NCI-H2227 (cell line): Measurements from ENCODE around the gene RNPC3.

Experiments
- DNase-seq: peaks from one replicate; lab custom pipeline; 2025; ENCODE audit not compliant: unreplicated experiment; lab: John Stamatoyannopoulos, UW

Gene RNPC3, protein sequence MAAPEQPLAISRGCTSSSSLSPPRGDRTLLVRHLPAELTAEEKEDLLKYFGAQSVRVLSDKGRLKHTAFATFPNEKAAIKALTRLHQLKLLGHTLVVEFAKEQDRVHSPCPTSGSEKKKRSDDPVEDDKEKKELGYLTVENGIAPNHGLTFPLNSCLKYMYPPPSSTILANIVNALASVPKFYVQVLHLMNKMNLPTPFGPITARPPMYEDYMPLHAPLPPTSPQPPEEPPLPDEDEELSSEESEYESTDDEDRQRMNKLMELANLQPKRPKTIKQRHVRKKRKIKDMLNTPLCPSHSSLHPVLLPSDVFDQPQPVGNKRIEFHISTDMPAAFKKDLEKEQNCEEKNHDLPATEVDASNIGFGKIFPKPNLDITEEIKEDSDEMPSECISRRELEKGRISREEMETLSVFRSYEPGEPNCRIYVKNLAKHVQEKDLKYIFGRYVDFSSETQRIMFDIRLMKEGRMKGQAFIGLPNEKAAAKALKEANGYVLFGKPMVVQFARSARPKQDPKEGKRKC

DNA sequence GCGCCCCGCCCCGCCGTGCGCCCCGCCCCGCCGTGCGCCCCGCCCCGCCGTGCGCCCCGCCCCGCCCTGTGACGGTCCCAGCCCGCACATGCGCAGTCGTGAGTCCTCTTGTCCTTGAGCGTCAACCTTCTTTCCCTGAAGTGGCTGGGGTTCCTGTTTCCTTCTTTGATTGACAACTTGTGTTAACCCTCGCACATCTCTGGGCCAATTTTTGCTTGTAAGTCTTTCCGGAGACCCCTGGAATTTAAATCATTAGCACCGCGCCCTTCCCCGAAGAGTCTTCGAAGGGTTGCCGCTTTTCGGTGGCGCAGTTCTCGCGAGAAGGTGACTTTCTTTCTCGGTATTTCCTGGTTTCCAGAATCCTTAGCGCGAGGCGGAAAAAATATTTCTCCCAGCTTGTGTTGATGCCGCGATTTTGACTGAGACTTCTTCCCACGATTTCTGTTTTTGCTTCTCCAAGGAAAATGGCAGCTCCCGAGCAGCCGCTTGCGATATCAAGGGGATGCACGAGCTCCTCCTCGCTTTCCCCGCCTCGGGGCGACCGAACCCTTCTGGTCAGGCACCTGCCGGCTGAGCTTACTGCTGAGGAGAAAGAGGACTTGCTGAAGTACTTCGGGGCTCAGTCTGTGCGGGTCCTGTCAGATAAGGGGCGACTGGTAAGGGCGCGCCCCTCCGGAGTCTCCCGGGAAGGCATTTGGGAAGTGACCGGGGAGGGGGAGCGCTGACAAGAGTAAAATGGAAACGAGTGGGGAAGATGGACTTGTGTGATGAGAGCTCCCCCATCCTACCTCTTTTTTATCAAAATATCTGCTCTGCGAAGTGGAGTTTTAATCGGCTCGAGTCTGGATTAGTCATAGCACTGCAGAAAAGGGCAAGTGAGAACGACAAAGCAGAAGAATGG is at the start of gene RNPC3:
Gene RNPC3, plus strand, starts transcription at position 93 of the 901 bp plus-strand sequence. Its CDS starts 372 bp downstream, at position 465.
- DNase-seq = peak; percentile 96

DNA sequence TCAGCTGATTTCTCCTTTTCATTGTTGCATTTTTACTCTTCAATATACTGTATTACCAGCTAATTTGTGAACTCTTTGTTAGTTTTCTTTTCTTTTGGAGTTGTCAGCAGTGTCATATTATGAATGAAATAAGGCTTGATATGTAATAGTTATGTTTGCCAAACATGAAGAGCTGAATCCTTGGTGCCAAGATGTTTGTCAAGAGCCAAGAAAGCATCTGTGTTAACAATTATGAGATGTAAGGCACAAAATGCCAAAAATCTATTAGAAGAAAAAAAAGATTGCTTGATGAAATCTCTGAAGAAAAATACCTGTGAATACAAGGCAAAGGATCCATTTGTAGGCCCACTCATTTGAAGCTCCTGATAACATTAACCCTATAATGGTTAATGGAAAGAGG is 48.4 kb upstream of the RNPC3 start:
- DNase-seq = no peak

DNA sequence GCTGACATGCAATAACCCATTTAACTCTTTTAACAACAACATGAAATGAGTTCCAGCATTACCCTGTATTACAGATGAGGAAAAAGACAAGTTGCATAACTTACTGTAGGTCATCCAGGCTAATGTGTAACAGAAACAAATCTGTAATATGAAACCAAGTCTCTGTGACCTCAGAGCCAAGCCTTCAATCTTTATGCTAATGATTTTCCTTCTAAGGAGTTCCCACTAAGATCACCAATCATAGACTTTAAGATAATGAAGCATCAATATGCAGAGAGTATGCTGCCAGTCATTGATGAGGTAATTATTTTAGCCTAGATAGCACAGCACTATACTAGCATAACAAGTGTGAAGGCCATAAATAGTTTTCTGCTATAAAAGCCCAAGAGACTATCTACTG is 35.6 kb upstream of the RNPC3 start:
- DNase-seq = no peak

DNA sequence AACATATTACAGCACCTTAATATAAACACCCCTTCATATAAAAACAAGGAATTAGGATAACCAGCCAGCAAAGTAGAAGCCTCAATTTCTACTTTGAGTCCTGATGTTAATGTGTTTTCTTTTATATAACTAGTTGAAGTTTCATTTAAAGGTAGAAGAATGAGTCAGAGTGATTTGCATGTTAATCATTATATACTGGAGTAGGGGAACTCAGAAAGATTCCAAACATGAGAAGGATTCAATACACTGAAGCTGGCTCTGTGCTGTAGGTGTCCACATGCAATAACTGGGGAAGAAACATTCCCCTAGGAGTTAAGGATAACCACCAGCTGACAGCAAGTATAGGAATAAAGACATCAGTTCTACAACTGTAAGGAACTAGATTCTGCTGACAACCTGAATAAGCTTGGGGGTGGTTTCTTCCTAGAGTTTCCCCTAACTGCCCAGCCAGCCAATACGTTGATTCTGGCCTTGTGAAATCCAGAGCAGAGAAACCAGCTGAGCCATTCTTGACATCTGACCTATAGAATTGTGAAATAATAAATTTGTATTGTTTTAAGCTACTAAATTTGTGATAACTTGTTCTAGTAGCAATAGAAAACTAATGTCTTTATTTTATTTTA is 33.4 kb upstream of the RNPC3 start:
- no peak for DNase-seq

DNA sequence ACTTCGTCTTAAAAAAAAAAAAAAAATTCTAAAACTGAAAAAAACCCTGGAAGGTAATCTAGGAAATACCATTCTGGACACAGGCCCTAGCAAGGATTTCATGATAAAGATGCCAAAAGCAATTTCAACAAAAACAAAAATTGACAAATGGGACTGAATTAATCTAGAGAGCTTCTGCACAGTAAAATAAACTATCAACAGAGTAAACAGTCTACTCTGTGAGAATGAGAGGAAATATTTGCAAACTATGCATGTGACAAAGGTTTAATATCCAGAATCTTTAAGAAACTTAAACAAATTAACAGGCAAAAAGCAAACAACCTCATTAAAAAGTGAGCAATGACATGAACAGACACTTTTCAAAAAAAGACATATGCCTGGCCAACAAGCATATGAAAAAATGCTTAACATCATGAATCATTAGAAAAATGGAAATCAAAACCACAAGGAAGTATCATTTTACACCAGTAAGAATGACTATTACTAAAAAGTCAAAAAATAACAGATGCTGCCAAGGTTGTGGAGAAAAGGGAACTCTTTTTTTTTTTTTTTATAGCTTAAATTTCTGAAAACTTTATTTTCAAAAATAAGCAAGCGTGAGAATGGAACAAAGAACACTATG is 29.4 kb upstream of the RNPC3 start:
- DNase-seq = no peak

DNA sequence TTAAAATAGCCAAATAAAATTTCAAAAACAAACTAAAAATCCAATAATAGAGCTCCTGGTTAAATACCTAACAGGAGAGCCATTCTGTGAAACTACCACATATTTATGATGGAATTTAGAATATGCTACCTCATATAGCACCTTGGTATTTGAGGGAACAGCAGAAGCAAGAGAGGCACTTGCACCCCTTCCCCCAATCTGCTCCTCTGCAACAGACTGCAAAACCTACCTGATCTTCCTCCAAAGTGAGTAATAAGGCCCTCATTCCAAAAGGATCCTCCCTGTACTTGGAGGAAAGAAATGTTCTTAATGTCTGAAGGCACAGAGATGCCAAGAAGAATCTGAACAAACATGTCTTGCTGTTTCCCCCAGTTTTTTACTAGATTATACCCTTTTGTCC is 28.1 kb upstream of the RNPC3 start:
- no peak for DNase-seq

DNA sequence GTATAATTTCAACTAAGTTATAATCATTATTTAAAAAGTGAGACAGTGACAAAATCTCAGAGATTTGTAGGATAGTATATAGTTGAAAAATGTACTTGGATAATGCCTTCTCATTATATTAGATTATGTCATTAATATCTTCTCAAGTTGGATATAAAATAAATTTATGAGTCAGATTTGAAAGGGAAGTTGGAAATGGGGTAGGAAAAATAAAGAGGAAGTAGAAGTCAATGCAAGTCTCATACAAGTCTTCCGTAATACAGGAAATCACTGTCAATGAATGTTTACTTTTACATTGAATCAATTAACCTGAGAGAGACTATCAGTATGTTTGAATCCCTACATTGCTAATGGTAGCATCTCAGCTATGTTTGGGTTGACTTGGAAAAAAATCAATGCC is 16.2 kb upstream of the RNPC3 start:
- DNase-seq = no peak

DNA sequence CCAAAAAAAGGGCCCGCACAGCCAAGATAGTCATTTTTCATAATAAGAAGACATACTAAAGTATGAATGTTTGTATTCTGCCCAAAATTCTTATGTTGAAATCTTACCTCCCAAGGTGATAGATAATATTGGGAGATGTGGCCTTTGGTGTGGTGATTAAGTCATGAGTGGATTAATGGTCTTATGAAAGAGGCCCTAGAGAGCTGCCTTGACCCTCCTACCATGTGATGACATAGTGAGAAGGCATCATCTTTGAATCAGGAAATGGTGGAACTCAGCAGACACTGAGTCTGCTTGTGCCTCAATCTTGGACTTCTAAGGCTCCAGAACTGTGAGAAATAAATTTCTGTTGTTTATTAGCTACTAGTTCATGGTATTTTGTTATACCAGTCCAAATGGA is 11.8 kb upstream of the RNPC3 start:
- DNase-seq = no peak

DNA sequence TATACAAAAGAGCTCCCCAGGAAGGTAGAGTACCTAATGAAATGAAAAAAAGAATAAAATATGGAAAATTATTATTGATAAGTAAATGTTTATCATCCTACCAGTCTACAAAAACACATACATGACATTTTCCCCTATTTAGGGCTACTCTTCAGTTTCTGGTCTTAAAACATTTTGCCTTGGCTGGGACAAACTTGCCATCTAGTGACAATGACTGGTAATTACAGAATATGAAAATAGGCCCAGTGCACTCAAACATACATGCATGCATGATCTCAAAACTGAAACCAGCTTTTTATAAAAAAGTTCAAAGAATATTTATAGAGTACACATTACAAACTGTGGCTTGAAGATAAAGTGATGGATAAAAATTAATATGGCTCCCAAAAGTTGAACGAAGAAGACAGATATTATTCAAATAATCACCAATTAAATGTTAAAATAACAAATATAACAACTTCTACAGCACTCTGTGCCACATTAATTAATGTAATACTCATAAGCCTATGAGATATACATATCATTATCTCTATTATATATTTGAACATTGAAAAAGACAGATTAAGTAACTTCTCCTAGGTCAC is 10.5 kb upstream of the RNPC3 start:
- peak; percentile 22 for DNase-seq

DNA sequence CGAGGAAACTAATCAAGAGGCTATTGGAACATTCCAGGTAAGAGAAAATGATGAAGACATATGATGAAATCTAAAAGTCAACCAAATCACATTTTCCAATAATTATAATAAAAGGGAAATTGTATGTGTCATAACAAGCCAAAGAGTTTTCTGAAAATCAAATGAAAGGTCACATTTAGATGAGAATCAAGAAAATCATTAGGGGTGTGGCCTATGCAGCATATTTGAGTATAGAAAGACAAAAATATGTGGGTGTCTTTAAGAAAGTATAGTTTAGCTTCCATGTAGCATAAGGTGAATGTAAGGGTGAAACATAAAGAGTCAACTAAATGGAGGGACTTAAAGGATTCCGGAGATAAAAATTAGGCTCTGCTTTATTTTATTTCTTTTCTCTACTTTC is 9.2 kb upstream of the RNPC3 start:
- DNase-seq = no peak

DNA sequence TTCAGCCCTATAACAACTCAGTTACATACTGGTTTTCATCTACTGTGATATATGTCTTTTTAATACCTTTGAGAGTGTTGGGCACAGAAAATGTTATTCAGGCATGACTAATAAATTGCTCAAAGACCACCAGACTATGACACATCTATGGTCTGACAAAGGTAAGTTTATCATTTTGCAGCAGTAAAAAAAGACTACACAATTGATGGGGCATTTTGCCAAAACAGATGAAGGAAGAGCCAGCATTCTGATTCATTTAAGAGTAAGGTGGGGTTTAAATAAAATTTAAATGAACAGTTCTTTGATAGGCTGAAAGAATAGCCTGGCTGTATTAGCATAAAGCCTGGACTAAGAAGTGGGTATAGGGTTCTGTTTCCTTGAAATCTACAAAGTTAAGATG is 8.8 kb upstream of the RNPC3 start:
- no peak for DNase-seq

DNA sequence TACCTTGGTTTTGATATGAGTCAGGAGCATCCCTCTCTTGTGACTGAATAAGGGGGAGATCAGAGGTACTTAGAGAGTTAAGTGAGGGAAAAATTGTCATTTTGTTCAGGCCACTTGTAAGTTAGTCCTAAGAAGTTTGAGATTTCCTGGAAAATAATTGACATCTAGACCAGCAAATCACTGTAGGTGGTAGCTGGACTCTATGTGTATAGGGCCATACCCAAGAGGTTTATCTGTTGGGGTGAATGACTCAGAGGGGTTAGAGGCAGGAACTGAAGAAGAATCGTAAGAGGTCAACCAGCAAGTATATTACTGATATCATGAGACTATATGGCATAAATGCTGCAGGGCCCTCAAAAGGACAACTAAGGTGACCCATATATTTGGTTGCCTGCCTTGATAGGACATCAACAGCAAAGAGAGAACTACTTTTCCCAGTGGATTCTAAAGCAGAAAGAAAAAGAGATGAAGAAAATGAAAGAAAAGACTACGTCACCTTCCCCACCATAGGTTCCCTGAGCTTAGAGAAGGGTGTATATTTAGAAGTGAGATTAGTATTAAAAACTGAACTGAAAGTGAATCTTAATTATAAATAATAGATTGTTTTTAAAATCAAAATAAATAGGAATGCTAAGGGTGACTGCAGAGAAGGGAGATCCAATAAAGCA is 8.0 kb upstream of the RNPC3 start:
- DNase-seq = no peak

DNA sequence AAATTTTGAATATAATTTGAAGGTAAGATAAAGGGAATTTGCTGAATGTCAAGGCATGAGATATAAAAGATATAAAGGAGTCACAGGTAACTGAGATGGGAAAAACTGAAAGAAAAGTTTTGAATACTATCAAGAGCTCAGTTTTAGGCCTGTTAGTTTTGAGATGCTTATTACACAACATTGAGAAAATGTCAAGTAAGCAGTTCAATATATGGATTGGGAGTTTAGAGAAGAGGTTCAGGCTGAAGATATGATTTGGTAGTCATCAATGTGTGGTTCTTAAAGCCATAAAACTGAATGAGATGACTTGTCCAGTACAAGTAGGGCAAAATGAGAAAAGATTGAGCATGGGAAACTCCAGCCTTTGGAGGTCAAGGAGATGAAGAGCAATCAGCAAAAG is 4.7 kb upstream of the RNPC3 start:
- DNase-seq = no peak

DNA sequence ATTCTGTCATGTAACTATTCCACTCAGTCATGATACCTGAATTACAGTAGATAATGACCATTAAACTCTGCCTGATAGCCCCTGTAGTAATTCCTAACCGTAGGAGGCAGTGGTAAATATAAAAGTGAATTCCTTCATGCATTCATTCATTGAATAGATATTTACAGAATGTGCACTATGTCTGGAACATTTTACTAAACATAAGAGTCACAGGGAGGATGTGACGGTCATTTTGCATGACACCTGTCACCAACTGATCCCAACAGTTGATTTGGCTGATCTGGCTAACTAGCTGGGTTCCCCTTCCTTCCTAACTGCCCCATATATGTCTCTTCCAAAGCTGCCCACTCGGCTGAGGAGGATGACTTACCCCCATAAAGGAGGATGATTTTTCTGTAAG is 2.2 kb upstream of the RNPC3 start:
- DNase-seq = no peak

DNA sequence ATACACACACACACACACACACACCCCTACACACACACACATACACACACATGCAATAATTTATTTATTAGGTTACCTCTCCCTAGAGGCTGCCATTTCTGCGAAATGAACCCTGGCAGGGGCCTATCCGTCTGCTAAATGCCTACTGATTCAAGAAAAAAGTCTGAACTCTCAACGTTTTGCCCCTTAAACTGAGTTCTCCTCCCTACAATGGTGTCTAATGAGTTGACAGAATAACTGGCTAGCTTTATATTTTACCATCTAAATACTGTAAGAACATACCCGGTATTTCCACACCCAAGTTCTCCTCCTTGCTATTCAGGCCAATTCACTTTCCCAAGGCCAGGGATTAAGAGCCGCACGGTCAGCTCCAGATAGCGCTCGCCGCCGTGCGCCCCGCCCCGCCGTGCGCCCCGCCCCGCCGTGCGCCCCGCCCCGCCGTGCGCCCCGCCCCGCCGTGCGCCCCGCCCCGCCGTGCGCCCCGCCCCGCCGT is 339 bp upstream of the RNPC3 start:
- peak; percentile 73 for DNase-seq

DNA sequence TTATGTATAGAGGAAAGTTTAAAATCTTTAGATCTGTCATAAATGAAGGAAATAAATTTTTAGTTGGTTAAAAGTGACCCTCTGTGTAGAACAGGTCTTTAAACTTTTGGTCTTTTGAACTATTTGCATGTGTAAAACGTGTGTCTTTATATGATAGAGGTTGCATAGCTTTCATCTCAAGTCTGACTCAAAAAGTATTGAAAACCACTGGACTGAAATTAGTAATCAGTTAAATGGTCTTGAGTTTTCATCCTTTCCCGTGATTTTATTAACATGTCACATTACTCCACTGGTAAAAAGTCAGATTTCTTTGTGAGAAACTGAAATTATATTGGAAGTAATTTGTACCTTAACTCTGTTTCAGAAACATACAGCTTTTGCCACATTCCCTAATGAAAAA is 1.8 kb downstream of the RNPC3 start:
- DNase-seq = no peak

DNA sequence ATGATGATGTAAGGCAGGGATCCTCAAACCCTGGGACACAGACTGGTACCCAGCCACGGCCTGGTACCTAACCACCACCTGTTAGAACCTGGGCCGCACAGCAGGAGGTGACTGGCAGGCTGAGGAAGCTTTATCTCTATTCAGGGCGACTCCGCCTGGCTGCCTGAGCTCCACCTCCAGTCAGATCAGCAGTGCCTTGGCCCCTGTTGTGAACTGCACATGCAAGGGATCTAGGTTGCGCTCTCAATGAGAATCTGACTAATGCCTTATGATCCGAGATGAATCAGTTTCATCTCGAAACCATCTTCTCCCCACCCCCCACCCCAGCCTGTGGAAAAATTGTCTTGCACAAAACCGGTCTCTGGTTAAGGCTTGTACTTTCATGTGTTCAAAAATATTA is 4.2 kb downstream of the RNPC3 start:
- no peak for DNase-seq

DNA sequence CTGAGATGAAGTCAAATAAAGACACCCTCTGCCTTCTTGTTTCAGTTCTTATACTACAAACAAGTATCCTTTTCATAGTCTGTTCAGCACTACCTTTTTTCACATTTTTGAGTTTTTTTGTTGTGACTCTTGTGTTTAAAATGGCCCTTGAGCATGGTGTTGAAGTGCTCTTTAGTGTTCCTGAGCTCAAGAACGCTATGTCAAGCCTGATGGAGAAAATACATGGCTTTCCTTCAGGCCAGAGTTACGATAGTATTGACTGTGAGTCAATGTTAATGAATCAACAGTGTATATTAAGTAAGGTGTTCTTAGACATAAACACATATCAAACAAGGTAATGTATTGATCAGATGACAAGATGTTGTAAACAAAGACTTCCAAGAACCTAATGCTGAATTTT is 12.7 kb downstream of the RNPC3 start:
- DNase-seq = no peak

DNA sequence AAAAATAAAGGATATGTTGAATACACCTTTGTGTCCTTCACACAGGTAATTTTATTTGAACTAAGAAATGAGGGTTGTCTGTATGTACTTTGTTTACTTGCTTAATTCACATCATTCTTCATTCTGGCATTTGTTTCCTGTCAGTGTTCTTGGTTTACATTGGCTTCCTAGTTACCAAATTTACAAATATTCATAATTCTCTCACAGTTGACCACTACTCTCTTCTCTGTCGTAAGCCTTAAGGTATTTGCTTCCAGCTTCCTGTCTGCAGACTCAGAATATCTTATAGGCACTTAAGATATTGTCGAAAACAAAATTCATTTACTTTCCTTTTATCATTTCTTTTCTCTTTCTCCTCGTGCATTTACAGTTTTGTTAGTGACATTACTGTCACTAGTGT is 15.9 kb downstream of the RNPC3 start:
- no peak for DNase-seq

DNA sequence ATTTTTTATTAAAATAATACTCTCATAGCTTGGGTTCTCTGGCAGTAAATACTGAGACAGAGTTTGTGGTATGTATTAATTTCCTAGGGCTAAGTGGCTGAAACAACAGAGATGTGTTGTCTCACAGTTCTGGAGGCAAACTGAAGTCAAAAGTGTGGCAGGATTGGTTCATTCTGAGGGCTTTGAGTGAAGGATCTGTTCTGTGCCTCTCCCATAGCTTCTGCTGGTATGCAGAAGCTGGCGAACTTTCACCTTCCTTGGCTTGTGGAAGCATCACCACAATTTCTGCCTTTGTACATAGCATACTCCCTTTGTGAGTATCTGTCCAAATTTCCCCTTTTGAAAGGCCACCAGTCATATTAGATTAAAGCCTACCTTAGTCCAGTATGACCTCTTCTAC is 21.0 kb downstream of the RNPC3 start:
- DNase-seq = no peak
